HuH-7 (cell line): ENCODE results near the gene SLC23A1.
"Not testable (repeated sequence)": the region's sequence is repeated elsewhere in the genome, so short reads cannot be mapped to it uniquely, and the experiment has no call there.

Source experiments
- DNase-seq: peaks from one replicate; pipeline ENCODE4 v3.0.0; 2011; ENCODE audit warnings: low spot score

The SLC23A1 gene

GRCh38 chr5:139369181-139369580, 13.9 kb downstream of the SLC23A1 start:
- no peak for DNase-seq

- DNase-seq, result no peak
These were observed 14.5 kb downstream of the SLC23A1 start for GRCh38 chr5:139368613-139369012.

- DNase-seq, result no peak
These were observed 18.6 kb downstream of the SLC23A1 start for GRCh38 chr5:139364466-139364865.

GRCh38 chr5:139363937-139364336, 19.2 kb downstream of the SLC23A1 start:
- DNase-seq, result no peak

- no peak for DNase-seq
These were observed 21.2 kb downstream of the SLC23A1 start for GRCh38 chr5:139361835-139362429.

GRCh38 chr5:139360384-139360783, 22.7 kb downstream of the SLC23A1 start:
- no peak for DNase-seq

GRCh38 chr5:139358064-139358463, 25.0 kb downstream of the SLC23A1 start:
- no peak for DNase-seq

- DNase-seq, result not testable (repeated sequence)
These were observed 27.2 kb downstream of the SLC23A1 start for GRCh38 chr5:139355900-139356299.

- no peak for DNase-seq
These were observed 28.9 kb downstream of the SLC23A1 start for GRCh38 chr5:139354186-139354585.

GRCh38 chr5:139347863-139348262, 35.2 kb downstream of the SLC23A1 start:
- DNase-seq, result not testable (repeated sequence)

- not testable (repeated sequence) for DNase-seq
These were observed 37.7 kb downstream of the SLC23A1 start for GRCh38 chr5:139345442-139345841.

GRCh38 chr5:139344177-139344576, 38.9 kb downstream of the SLC23A1 start:
- DNase-seq, result no peak

- no peak for DNase-seq
These were observed 39.6 kb downstream of the SLC23A1 start for GRCh38 chr5:139343476-139343875.

- no peak for DNase-seq
These were observed 40.7 kb downstream of the SLC23A1 start for GRCh38 chr5:139342423-139342723.

GRCh38 chr5:139341689-139342422, 41.2 kb downstream of the SLC23A1 start, which contains the start of gene PAIP2:
TSS of gene PAIP2 (plus strand) at chr5:139341854. CDS start at chr5:139363785, 21,931 bp downstream.
- DNase-seq, result peak; percentile 82

GRCh38 chr5:139341187-139341688, 41.9 kb downstream of the SLC23A1 start:
- DNase-seq, result no peak

GRCh38 chr5:139340051-139340450, 43.0 kb downstream of the SLC23A1 start:
- DNase-seq, result no peak

GRCh38 chr5:139335811-139336210, 47.3 kb downstream of the SLC23A1 start:
- DNase-seq, result no peak
